Calu3 (cell line): Measurements from ENCODE around the gene DNAJC30. TPM values are rescaled to one million over a fixed set of nuclear protein-coding genes. Genes with fewer than 3 reads are reported as not detected.
"Not testable (repeated sequence)": the region's sequence is repeated elsewhere in the genome, so short reads cannot be mapped to it uniquely, and the experiment has no call there.

Experiments used
- BruUV-seq: library from RNA; stranded (reverse); fragments of 400-500 nt; replicated peaks from 2 replicates; lab custom pipeline; 2021; lab: Mats Ljungman, UMichigan
- CTCF ChIA-PET: fragments of 300-600 bp; sonication (Branson Sonifier 250); formaldehyde crosslinking; loops from one replicate; lab custom pipeline; 2022; ENCODE audit warnings: antibody characterized with exemption; lab: Charles Lee
- DNase-seq: peaks from one replicate; pipeline ENCODE4 v3.0.0; 2022
- H3K27ac Mint-ChIP-seq: one replicate; pipeline ENCODE4 v1.8.0; 2022; ENCODE audit warnings: mixed read lengths; ENCODE audit not compliant: unreplicated experiment
- H3K27me3 Mint-ChIP-seq: one replicate; pipeline ENCODE4 v1.8.0; 2022; ENCODE audit warnings: mixed read lengths; ENCODE audit not compliant: unreplicated experiment
- H3K36me3 Mint-ChIP-seq: one replicate; pipeline ENCODE4 v1.8.0; 2022; ENCODE audit warnings: mild to moderate bottlenecking, moderate library complexity, mixed read lengths; ENCODE audit not compliant: insufficient read depth, unreplicated experiment
- H3K4me1 Mint-ChIP-seq: one replicate; pipeline ENCODE4 v1.8.0; 2022; ENCODE audit warnings: mild to moderate bottlenecking, low read depth, mixed read lengths; ENCODE audit not compliant: unreplicated experiment
- H3K4me3 Mint-ChIP-seq: one replicate; pipeline ENCODE4 v1.8.0; 2022; ENCODE audit warnings: mild to moderate bottlenecking, low read depth, moderate library complexity, mixed read lengths; ENCODE audit not compliant: unreplicated experiment
- H3K9me3 Mint-ChIP-seq: one replicate; pipeline ENCODE4 v1.8.0; 2022; ENCODE audit warnings: low read depth, mixed read lengths; ENCODE audit not compliant: unreplicated experiment
- intact Hi-C: fragments of 100-400 bp; cut with micrococcal nuclease; formaldehyde crosslinking; loops from one replicate; pipeline ENCODE4 v1.10.0; 2022; ENCODE audit not compliant: unreplicated experiment
- total RNA-seq: library from RNA; stranded (reverse); gene quantifications from 2 replicates; pipeline ENCODE4 v1.2.3, GENCODE V29; 2022
- TF ChIP-seq, protein P1 (sequence below): fragments of 200-600 bp; IDR thresholded peaks from one replicate; pipeline ENCODE4 v1.8.0; 2022; ENCODE audit warnings: antibody characterized with exemption; ENCODE audit not compliant: unreplicated experiment

The DNAJC30 gene
- total RNA-seq, 1 experiment from 2014 or later, result 10.5 TPM

DNA sequence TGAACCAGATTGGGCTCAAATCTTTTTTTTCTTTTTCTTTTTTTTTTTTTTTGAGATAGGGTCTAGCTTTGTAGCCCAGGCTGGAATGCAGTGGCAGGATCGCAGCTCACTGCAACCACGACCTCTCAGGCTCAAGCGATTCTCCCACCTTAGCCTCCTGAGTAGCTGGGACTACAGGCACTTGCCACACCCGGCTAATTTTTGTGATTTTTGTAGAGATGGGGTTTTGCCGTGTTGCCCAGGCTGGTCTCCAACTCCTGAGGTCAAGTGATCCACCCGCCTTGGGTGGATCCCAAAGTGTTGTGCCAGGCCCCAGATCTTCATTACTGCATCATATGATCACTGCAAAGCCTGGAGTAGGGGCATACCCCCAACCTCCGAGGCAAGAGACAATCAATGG lies 2.8 kb downstream of the DNAJC30 start:
- Mint-ChIP-seq H3K27ac (no peak overlapping the region), H3K27me3 (no peaks in the 10 kb centered on the region), H3K9me3 (no peaks in the 10 kb centered on the region), H3K36me3 (peaks cover 26% of the 10 kb centered on the region), H3K4me1 (peaks cover 10% of the 10 kb centered on the region), H3K4me3 (no peak overlapping the region)
- intact Hi-C loops, result no loop called here
- TF ChIP-seq, protein P1, sequence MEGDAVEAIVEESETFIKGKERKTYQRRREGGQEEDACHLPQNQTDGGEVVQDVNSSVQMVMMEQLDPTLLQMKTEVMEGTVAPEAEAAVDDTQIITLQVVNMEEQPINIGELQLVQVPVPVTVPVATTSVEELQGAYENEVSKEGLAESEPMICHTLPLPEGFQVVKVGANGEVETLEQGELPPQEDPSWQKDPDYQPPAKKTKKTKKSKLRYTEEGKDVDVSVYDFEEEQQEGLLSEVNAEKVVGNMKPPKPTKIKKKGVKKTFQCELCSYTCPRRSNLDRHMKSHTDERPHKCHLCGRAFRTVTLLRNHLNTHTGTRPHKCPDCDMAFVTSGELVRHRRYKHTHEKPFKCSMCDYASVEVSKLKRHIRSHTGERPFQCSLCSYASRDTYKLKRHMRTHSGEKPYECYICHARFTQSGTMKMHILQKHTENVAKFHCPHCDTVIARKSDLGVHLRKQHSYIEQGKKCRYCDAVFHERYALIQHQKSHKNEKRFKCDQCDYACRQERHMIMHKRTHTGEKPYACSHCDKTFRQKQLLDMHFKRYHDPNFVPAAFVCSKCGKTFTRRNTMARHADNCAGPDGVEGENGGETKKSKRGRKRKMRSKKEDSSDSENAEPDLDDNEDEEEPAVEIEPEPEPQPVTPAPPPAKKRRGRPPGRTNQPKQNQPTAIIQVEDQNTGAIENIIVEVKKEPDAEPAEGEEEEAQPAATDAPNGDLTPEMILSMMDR, result no peak
- BruUV-seq, result no TSS peak
- DNase-seq, result no peak
- CTCF ChIA-PET, result no interaction called here

GRCh38 chr7:73679709-73680108 lies 3.5 kb downstream of the DNAJC30 start:
- TF ChIP-seq, protein P1, result no peak
- H3K9me3 Mint-ChIP-seq, result no peaks in the 10 kb centered on the region
- intact Hi-C loops, result no loop called here
- H3K27ac Mint-ChIP-seq, result no peak overlapping the region
- CTCF ChIA-PET, result interaction anchor here (0.6 kb wide), 1 partner anchor 79 kb away, joined by 3 read pairs; no protein-coding TSS in a partner anchor
- peaks cover 10% of the 10 kb centered on the region for H3K4me1 Mint-ChIP-seq
- no peak for DNase-seq
- no peaks in the 10 kb centered on the region for H3K27me3 Mint-ChIP-seq
- BruUV-seq, result no TSS peak
- peaks cover 26% of the 10 kb centered on the region for H3K36me3 Mint-ChIP-seq
- H3K4me3 Mint-ChIP-seq, result no peak overlapping the region

DNA sequence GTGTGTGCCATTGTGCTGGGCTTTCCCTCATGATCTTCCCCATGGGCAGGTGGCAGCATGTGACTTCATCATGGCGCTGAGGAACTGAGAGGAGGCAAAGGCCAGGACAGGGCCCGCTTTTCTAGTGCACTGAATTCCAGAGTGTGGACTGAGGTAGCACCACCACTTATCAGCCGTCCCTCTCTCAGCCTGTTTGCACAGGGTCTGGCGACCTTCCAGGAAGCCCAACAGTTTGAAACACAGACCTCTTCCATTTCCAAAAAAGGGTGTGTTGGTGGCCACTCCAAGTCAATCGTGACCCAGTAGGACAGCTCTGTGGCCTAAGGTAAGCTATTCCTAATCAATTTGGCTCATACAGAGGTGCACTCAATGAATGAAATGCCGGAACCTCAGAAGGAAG lies 4.4 kb downstream of the DNAJC30 start:
- no peak overlapping the region for H3K4me3 Mint-ChIP-seq
- H3K4me1 Mint-ChIP-seq, result peaks cover 10% of the 10 kb centered on the region
- no peaks in the 10 kb centered on the region for H3K27me3 Mint-ChIP-seq
- CTCF ChIA-PET, result interaction anchor here (0.5 kb wide), 1 partner anchor 452 kb away, joined by 5 read pairs; no protein-coding TSS in a partner anchor
- H3K9me3 Mint-ChIP-seq, result no peaks in the 10 kb centered on the region
- H3K36me3 Mint-ChIP-seq, result peaks cover 19% of the 10 kb centered on the region
- no peak for DNase-seq
- TF ChIP-seq, protein P1, result no peak
- BruUV-seq, result no TSS peak
- H3K27ac Mint-ChIP-seq, result no peak overlapping the region
- intact Hi-C loops, result no loop called here

GRCh38 chr7:73676062-73676461 lies 7.2 kb downstream of the DNAJC30 start:
- DNase-seq, H3K9me3 Mint-ChIP-seq, CTCF ChIA-PET, H3K27ac Mint-ChIP-seq, intact Hi-C loops, H3K27me3 Mint-ChIP-seq, BruUV-seq, H3K4me1 Mint-ChIP-seq, H3K4me3 Mint-ChIP-seq, H3K36me3 Mint-ChIP-seq: not testable (repeated sequence)

DNA sequence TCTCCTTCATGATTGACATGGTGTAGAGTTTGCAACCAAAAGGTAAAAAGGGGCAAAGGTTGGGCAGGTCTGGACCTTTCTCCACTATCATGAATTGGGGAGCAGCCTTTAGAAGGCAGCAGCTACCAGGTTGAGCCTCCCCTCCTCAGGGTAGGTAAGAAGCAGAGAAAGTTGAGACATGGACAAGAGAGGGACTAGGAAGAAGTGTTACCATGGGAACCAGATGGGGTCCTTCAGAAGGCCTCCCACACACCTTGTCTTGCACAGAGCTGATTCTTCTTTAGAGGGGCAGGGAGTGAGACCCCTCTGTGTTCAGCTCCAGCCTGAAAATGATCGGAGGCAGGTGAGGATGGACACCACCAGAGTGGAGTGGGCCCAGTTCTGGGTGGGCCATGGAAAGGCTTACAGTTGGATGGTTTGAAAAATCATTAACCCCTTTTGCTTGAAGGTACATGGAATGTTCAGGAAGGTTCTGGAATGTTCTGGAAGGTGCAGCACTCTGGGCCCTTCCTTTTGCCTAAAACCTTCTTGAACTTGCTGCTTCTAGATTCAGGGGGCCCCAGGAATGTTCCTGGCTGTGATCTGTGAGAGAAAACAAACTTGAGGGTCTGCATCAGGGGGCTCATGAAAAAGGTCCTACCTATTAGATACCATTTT lies 8.7 kb downstream of the DNAJC30 start:
- Mint-ChIP-seq H3K4me1 (no peaks in the 10 kb centered on the region), H3K9me3 (no peaks in the 10 kb centered on the region), H3K27me3 (no peaks in the 10 kb centered on the region), H3K36me3 (peaks cover 5% of the 10 kb centered on the region), H3K27ac (no peak overlapping the region), H3K4me3 (no peak overlapping the region)
- CTCF ChIA-PET, result no interaction called here
- TF ChIP-seq, protein P1, result no peak
- intact Hi-C loops, result no loop called here
- no peak for DNase-seq
- BruUV-seq, result no TSS peak
